DMS79 treated with DMSO at 0.1 percent for 48 hours (cell line): ENCODE data around the gene MRPS27.

Source experiments
- DNase-seq: peaks from one replicate; lab custom pipeline; 2025; lab: John Stamatoyannopoulos, UW

Gene MRPS27

DNA sequence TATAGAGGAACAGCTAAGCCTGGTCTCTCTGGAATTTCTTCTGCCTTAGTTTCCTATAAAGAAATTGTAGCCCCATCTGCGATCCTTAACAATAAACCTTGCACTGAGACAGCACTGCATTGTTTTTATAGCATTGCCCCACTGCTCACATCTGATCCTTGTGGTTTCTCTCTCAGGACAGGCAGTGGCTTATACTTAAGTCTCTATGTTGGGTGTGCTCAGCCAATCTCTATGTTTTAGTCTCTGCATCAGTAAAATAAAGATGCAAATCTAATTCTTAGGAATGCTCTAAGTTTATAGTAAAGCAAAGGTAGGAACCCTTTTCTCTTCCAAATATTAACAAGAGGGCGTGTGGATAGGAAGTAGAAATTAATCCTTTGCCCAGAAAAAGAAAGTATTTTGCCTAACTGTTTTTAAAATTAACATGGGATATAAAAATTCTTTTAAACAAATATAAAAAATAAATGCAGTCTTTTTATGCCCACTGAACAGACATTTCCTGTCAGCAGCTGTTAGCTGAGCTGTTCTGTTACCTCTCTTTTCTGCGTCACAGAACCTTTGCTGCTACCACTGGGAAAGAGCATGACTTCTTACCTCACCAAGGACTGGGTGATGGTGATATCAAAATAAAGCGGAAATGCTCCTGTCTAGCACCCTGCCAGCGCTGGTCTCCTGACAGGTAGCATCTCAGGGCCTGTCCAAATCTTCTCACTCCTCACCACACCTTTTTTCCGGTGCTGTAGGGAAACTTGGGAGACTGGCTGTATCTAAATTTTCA, 29.5 kb downstream of the MRPS27 start:
- DNase-seq = no peak

DNA sequence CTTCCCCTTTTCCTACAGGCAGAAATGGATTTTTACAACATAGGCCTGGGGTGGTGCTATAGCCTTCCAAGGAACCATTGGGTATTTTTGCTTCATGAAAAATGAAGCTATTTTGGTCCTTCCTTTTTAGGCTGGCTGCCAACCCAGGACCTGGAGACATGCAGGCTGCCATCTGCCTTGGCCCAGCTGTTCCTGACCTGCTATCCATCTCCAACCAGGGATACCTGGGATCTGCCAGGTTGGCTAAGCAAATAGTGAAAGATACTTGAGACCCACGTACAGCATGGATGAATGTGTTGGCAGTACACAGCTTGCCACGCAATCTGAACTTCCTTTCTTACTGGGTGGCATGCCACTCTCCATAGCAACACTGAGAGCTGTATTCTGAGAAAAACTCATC, 31.1 kb downstream of the MRPS27 start:
- DNase-seq = peak; percentile 83

DNA sequence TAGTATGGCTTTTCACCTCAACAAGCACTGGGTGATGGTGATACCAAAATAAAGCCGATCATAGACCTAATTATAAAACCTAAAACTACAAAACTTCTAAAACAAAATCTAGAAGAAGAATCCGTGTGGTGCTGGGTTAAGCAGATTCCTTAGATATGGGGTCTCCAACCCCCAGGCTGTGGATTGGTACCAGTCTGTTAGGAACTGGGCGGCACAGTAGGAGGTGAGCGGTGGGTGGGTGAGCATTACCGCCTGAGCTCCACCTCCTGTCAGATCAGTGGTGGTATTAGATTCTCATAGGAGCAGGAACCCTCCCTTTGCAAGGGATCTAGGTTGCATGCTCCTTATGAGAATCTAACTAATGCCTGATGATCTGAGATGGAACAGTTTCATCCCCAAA, 33.2 kb downstream of the MRPS27 start:
- DNase-seq = no peak

GRCh38 chr5:72285424-72285821, 34.6 kb downstream of the MRPS27 start:
- no peak for DNase-seq

- DNase-seq = no peak
Observed at GRCh38 chr5:72284559-72285423, 35.2 kb downstream of the MRPS27 start.

DNA sequence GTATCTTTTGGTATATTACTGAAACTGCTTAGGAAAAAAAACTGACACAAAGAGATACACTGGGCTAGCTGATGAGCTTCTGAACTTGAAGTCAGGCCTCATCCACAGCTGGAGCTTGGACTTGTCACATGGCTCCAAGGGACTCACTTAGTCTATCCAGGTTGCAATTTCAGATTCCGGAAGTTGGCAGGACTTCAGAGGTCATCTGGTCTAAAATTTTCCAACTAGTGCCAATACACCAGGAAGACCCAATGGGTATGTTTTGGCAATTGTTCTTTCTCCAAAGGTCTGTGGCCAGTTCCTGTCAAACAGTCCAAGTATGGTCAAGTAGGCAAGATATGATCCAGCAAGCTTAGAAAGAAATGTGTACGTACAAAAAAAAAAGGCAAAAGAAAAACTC, 36.7 kb downstream of the MRPS27 start:
- no peak for DNase-seq

DNA sequence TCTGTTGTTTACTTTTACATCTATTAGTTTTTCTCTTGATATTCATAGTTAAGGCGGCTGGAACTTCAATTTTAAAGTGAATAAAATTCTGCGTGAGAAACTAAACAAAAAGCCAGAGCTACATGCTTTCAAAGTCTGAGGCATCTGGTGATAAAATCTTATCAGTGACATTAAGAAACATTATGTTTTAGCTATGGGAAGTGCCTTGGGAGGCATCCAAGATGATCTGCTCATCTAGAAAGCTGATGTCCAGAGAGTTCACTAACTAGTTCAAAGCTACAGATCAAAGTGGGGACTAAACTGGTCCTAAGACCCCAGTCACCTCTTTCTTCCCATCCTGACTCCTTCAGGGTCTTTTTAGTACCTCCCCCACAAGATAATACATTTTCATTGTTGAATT, 37.2 kb downstream of the MRPS27 start:
- DNase-seq = no peak

- peak; percentile 20 for DNase-seq
Observed at GRCh38 chr5:72281764-72282499, 38.1 kb downstream of the MRPS27 start.

GRCh38 chr5:72281430-72281763, 38.6 kb downstream of the MRPS27 start:
- no peak for DNase-seq

DNA sequence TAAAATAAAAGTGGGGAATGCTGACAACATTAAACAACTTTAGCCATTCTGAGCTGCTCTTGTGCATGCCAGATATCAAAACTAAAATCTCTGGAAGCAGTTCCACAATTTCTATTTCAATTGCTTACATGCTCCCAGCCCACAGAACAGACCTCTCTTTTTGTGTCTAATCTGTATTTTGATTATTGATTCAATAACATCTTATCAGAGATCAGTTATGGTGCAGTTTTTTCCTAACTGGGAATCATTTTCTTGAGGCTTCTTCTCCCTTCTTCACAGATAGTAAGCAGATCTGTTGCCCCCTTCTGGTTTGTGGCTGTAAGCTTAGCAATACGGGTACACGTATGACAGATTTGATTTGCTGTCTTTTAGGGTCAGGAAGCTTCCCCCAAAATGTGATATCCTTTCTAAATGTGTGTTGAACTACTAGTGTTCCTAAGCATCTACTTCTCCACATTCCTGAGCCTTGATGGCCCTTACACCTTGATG, 39.4 kb downstream of the MRPS27 start:
- DNase-seq = no peak

DNA sequence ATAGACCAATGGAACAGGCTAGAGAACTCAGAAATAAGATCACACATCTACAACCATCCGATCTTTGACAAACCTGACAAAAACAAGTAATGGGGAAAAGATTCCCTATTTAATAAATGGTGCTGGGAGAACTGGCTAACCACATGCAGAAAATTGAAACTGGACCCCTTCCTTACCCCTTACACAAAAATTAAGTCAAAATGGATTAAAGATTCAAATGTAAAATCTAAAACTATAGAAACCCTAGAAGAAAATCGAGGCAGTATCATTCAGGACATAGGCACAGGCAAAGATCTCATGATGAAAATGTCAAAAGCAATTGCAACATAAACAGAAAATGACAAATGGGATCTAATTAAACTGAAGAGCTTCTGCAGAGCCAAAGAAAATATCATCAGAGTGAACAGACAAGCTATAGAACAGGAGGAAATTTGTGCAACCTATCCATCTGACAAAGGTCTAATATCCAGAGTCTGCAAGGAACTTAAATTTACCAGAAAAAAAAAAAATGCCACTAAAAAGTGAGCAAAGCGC, 43.8 kb downstream of the MRPS27 start:
- no peak for DNase-seq

DNA sequence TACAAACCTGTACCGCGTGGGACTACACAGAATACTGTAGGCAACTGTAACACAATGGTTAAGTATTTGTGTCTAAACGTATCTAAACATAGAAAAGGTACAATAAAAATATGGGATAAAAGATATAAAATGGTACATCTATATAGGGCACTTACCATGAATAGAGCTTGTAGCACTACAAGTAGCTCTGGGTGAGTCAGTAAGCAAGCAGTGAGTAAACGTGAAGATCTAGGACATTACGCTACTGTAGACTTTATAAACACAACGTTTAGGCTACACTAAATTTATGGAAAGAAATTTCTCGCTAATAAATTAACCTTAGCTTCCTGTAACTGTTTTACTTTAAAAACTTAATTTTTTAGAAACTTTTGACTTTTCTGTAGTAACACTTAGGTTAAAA, 46.5 kb downstream of the MRPS27 start:
- DNase-seq = no peak

DNA sequence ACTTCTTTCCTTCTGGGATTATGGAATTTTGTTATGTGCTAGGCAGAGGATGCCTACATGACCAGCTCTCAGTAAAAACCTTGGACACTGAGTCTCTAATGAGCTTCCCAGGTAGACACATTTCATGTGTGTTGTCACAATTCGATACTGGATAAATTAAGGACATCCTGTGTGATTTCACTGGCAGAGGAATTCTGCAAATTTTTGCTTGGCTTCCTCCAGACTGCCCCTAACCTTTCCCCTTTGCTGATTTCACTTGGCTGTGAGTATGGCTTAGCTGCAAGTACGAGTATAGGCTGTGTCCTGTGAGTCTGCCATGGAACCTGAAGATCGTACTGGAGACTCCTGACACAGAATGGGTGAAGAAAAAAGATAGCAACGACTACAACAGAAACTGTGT, 47.6 kb downstream of the MRPS27 start:
- no peak for DNase-seq

DNA sequence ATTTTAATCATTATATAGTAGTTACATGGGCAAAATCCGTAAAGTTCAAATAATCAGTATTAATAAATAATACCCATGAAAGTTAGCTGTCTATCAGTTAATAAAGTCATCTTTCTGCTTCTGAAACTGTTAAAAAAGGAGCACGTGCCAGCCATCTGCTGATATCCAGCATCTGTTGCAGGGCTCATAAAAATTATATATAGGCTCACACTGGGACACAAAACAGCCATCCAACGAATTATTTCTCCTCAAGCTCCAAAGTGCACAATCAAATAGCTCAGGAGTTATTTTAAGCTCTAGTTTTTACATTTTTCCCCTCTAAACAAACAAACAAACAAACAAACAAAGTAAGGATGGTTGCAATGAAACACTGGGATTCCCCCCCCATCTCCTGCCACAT, 48.3 kb downstream of the MRPS27 start:
- DNase-seq = no peak

- DNase-seq = no peak
Observed at GRCh38 chr5:72270037-72270436, 50.0 kb downstream of the MRPS27 start.

DNA sequence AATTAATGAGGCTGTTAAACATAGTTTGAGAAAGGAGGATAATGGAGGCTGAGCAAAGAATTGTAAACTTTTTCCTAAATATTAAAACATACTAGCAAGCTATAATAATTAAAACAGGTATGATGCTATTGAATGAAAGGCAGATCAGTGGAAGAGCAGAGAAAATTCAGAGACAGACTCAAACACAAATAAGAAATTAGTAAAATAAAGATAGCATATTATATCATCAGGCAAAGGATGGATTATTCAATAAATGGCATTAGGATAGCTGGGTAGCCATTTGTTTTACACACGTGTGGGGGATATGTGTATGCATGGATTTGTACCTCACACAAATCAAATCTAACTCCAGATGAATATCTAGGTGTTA, 50.6 kb downstream of the MRPS27 start:
- no peak for DNase-seq

GRCh38 chr5:72268753-72269410, 51.2 kb downstream of the MRPS27 start:
- DNase-seq = peak; percentile 30

GRCh38 chr5:72268260-72268659, 51.8 kb downstream of the MRPS27 start:
- DNase-seq = no peak

GRCh38 chr5:72267685-72268084, 52.4 kb downstream of the MRPS27 start:
- no peak for DNase-seq

GRCh38 chr5:72266862-72267261, 53.2 kb downstream of the MRPS27 start:
- no peak for DNase-seq

GRCh38 chr5:72265032-72265877, 54.8 kb downstream of the MRPS27 start:
- DNase-seq = peak; percentile 36
